T47D (cell line): ENCODE results near the gene CAPN8.

Experiments
- DNase-seq, 2 experiments: peaks; one replicate each; pipeline versions ENCODE4 v3.0.0 to v3.0.0-alpha.2; 2011 to 2012; ENCODE audit warnings: low read depth in 1 of 2, low spot score in 1 of 2
- JUND ChIP-seq: IDR thresholded peaks from 2 replicates; pipeline ENCODE4 v1.6.1; 2012; ENCODE audit warnings: low read depth
- in situ Hi-C: cut with HindIII; loops from 2 replicates; pipeline ENCODE4 v1.10.0; 2016; ENCODE audit warnings: low sequenced_read_pairs, low pct_unique_long_range_greater_than_20kb

CAPN8 gene

DNA sequence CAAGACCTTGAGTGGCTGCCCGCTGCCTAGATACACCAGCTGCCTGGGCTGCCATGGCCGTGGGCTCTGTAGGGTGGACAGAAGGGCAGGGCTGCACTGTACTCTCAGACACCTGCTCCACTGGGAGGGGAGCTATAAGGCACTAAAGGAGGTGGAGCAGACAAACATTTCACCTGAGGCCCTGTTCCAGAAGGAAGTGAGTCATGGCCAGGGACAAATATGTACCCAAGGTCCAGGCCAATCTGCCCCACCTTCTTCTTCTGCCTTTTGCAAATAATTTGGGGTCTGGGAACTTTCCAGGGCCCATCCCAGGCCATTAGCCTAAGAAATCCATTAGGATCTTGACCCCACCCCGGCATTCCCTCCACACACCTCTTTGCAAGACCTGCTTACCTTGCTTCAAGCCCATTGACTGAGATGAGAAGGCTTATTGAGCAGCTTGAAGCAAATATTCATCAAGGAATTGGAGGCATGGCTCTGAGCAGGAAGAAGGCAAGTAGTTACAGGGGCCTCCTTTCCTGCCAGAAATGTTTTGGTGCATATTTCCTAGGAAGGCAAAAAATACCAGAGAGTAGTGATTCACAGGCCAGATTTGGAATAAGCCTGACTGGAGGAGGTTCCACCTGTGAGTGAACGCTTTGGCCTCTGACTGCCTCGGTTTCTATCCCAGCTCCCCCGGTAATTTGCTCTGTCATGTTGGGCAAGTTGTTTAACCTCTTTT lies at the start of gene CAPN8:
Gene CAPN8, minus strand, starts transcription at position 110 of the 721 bp plus-strand sequence. Its CDS starts 55 bp downstream, at position 55.
- in situ Hi-C loops: no loop called here
- peak; percentile 60 to 78 for DNase-seq
- TF ChIP-seq JUND: no peak

DNA sequence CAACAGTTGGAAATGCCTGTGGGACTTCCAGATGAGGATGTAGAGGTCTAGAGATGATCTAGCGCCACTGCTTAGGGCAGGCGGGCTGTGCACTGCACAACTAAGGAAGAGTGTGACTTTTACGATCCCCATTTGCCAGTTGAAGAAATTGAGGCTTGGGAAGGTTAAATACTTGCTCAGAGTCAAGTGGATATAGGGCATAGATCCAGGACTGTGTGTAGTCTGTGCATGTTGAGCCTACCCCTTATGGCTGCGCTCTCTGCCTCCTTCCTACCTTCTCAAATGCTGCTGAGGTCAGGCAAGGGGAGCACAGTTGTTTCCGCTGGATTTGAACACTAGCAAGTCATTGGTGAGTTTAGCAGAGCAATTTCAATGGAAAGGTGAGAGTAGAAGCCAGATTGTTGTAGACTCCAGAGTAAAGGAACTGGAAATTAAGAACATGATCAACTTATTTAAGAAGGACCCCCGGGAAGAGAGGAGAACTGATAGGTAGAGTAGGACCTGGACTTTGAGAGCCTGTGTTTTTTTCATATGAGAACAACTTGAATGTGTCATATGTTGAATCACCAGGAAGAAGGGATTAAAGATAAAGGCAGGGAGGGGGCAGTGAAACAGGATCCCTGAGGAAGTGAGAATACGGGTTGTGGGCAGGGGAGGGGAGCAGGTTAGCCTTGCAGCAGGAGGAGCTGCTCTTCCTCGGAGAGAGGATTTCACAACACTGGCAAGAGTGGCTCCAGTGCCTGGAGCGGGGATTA lies 49.5 kb upstream of the CAPN8 start:
- TF ChIP-seq JUND: no peak
- in situ Hi-C loops: no loop called here
- DNase-seq: peak in 1 of 2 experiments; percentile 67

DNA sequence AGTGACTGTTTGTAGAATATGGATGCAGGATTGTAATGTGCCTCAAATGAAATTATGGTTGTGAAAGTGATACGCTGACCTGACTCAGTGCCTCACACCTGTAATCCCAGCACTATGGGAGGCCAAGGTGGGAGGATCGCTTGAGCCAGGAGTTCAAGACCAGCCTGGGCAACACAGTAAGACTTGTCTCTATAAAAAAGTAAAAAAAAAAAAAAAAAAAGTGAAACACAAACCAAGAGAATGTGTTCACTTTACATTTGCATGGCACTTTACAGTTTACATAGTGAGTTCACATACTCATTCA lies 48.9 kb upstream of the CAPN8 start:
- in situ Hi-C loops: no loop called here
- DNase-seq: no peak
- TF ChIP-seq JUND: no peak

DNA sequence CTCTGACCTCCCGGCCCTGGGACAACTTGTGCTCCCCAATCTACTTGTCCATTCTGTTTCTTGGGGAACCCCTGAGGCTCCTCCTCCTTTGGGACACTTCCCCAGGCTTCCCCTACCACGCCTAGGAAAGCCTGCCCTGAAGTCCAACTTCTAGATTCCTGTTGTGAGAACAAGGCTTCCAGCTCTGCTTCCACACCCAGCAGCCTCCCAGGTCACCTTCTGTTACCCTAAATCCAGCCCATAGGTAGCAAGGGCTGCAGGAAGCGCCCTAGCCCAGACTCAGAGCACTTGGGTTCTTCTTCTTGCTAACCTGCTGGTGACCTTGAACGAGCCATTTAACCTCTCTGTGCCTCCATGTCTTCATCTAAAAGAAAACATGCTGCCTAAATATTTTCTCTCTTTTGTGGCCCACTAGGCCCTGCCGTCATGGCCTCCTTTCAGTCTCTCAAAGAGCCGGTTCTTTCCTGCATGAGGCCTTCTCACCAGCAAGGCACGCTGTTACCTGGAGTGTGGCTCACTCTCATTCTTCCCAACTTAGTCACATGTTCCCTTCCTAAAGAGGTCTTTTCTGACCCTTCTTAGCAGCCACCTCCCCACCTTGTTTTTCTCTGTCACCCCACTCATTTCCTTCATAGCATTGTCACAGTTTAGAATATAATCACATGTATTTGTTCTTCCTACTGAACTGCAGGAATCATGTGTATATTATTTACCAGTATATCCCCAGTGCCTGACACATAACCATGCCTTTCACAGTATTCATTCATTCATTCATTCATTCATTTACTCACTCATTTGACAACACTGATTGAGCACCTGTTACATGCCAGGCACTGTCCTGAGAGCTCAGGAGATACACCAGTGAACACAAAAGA lies 48.3 kb upstream of the CAPN8 start:
- no peak for TF ChIP-seq JUND
- in situ Hi-C loops: no loop called here
- DNase-seq: no peak

DNA sequence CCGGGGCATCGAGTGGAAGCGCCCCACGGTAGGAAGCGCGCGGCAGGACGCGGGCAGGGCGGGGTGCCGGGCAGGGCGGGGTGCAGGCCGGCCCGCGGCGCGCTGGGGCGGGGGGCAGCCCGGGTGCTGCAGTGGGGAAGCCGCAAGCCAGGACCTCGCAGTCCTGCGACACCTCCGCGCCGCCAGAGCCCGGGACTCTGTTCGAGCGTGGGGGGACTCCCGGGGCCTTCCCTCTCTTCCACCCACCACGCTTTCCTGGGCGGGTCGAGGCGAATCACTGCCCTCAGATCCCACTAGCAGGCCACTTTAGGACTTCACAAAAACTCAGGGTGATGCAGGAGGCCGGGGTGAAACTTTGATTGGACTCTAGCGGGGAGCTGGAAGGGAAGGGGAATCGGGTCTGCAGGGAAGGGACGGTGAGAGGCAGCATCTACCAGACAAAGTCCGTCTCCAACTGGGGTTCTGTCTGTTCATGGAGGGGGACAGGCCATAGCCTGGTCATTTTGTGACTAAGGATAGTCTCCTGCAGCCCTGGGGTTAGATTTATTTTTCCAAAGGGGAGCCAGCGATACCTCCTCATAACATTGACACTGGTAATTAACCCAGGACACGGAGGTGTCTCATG lies 47.5 kb upstream of the CAPN8 start:
- in situ Hi-C loops: no loop called here
- TF ChIP-seq JUND: no peak
- no peak for DNase-seq

DNA sequence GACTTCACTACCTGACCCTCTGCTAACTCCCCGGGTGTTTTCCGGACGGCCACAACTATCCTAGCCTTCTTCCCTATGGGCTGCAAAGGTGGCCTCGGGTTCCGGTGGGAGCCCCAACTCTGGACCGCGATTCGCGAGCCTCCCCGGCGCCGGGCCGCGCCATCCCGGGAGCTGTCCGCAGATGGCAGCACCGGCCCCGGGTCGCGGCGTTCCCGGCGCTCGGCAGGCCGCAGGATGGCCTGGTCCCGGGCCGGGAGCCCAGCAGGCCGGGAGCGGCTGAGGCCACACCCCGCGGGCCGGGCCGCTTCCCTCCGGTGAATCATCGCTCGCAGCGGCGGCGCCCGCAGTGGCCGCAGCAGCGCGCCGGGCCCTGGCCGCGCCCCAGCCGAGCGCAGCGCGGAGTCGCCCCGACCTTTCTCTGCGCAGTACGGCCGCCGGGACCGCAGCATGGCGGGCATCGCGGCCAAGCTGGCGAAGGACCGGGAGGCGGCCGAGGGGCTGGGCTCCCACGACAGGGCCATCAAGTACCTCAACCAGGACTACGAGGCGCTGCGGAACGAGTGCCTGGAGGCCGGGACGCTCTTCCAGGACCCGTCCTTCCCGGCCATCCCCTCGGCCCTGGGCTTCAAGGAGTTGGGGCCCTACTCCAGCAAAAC lies 46.8 kb upstream of the CAPN8 start, which contains the start of gene CAPN2:
Gene CAPN2, plus strand, starts transcription at position 346 of the 656 bp plus-strand sequence. Its CDS starts 102 bp downstream, at position 448.
- DNase-seq: peak; percentile 88 to 90
- TF ChIP-seq JUND: no peak
- in situ Hi-C loops: no loop called here

DNA sequence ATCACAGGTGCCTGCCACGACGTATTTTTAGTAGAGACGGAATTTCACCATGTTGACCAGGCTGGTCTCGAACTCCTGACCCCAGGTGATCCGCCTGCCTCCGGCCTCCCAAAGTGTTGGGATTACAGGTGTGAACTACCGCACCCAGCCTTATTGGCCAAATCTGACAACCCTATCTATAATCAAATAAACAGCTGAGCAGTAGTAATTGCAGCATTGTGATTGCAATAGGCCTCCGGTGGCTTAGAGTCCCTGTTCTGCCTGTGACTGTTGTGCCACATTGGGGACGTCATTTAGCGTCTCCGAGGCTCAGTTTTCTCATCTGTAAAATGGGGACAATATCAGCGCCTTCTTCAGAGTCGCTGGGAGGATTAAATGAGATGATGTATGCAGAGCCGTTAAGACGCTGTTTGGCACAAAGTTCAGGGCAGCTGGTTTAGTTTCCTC lies 46.3 kb upstream of the CAPN8 start:
- no peak for DNase-seq

DNA sequence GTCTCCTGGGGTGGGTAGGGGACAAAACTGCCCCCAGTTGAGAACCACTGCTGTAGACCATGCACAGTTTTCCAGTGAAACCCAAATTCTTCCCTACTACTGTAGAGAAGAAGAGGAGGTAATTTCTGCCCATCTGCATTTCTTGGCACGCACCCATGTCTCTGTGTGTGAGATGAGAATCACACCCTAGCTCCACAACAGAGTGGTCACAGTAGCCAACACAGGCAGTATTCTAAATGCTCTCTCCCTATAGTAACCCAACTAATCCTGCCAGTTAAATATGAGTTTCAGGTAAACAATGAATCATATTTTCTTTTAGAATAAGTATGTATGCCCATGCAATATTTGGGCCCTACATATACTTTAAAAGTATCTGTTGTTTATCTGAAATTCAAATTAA lies 45.7 kb upstream of the CAPN8 start:
- DNase-seq: peak in 1 of 2 experiments; percentile 65
- in situ Hi-C loops: no loop called here
- TF ChIP-seq JUND: no peak

More for the DNA sequence above, 46.3 kb upstream of the CAPN8 start:
- in situ Hi-C loops: no loop called here
- no peak for TF ChIP-seq JUND

DNA sequence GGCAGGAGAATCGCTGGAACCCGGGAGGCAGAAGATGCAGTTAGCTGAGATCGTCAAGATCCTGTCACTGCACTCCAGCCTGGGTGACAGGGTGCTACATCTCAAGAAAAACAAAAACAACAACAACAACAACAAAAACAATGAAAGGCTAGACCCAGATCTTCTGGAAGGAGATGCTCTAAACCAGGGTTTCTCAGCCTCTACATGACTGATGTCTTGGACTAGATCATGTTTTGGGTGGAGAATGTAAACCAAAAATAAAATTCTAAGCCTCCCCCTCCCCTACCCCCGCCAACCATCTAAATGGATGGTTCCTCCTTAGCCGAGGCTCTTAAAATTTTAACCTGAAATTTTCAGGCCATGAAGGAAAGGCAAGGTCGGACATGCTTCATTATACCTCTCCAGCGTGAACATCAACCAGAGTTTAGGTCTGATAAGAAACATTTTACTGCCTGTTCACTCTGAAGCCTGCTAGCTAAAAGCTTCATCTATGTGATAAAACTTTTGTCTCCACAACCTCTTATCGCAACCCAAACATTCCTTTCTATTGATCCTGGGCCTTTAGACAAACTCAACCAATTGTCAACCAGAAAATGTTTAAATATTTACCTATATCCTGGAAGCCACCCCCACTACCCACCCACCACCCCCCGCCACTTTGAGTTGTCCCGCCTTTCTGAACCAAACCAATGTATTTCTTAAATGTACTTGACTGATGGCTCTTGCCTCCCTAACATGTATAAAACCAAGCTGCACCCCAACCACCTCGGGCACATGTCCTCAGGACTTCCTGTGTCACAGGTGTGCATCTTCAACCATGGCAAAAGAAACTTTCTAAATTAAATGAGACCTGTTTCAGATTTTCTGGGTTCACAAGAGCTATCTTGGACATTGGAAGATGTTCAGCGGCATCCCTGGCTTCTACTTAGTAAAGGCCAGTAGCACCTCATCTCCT lies 45.0 kb upstream of the CAPN8 start:
- DNase-seq: no peak
- in situ Hi-C loops: no loop called here
- TF ChIP-seq JUND: no peak

DNA sequence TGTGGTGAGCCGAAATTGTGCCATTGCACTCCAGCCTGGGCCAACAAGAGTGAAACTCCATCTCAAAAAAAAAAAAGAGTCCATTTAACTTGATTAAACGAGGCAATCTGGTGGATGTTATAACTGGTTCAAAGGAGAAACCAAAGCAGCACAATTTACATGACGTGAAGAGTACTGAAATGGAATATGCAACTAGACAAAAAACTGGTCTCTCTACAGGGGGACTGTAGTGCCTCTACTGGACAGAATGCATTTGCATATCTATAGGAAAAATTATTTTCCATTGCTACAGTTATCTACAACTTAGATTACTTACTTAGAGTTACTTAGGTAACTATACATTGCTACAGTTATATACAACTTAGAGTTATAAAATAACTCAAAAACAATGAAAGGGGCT lies 44.1 kb upstream of the CAPN8 start:
- in situ Hi-C loops: no loop called here
- no peak for DNase-seq
- no peak for TF ChIP-seq JUND
